Stimulated activated CD4-positive, alpha-beta T cell treated with anti-CD3 and anti-CD28 coated beads, Interleukin-12 subunit alpha, Interleukin-12 subunit beta, amount 100 ng/mL, for 24 hours (primary cell): Measurements from ENCODE around the gene FAM237A.

ENCODE experiments used
- DNase-seq, 2 experiments: peaks; one replicate each; pipeline ENCODE4 v3.0.0-alpha.2; 2020; ENCODE audit warnings: low read depth in 2 of 2

The FAM237A gene

GRCh38 chr2:206688990-206689389, 46.7 kb downstream of the FAM237A start:
- no peak for DNase-seq

GRCh38 chr2:206692971-206693370, 50.7 kb downstream of the FAM237A start:
- DNase-seq = no peak

- DNase-seq = no peak
Observed at GRCh38 chr2:206693399-206694137, 51.3 kb downstream of the FAM237A start.

- no peak for DNase-seq
Observed at GRCh38 chr2:206696910-206697309, 54.6 kb downstream of the FAM237A start.

- DNase-seq = no peak
Observed at GRCh38 chr2:206698811-206699210, 56.5 kb downstream of the FAM237A start.
